Karpas-422 (cell line): Measurements from ENCODE around the gene KCNC4. TPM values are rescaled to one million over a fixed set of nuclear protein-coding genes. Genes with fewer than 3 reads are reported as not detected.

Source experiments
- DNase-seq: peaks from one replicate; pipeline ENCODE4 v3.0.0-alpha.2; 2015
- H2AFZ ChIP-seq: fragments of 200-600 bp; sonication (generic); 2 replicates; pipeline ENCODE4 v1.6.1; 2014; ENCODE audit warnings: antibody characterized with exemption, low read length, mixed read lengths
- H3K27ac ChIP-seq: fragments of 200-600 bp; sonication (generic); 2 replicates; pipeline ENCODE4 v1.5.1; 2014; ENCODE audit warnings: mild to moderate bottlenecking, low read length, moderate library complexity
- H3K27me3 ChIP-seq: fragments of 200-600 bp; sonication (generic); 2 replicates; pipeline ENCODE4 v1.6.1; 2014; ENCODE audit warnings: low read length, mixed read lengths
- H3K36me3 ChIP-seq: fragments of 200-600 bp; sonication (generic); 2 replicates; pipeline ENCODE4 v1.6.1; 2014; ENCODE audit warnings: low read length, mixed read lengths; ENCODE audit not compliant: insufficient read depth
- H3K4me1 ChIP-seq: fragments of 200-600 bp; sonication (generic); 2 replicates; pipeline ENCODE4 v1.6.1; 2014; ENCODE audit warnings: mild to moderate bottlenecking, low read length, mixed read lengths
- H3K4me2 ChIP-seq: fragments of 200-600 bp; sonication (generic); 2 replicates; pipeline ENCODE4 v1.6.1; 2014; ENCODE audit warnings: low read length, low read depth, mild to moderate bottlenecking; ENCODE audit not compliant: poor library complexity, severe bottlenecking
- H3K4me3 ChIP-seq: fragments of 200-600 bp; sonication (generic); 2 replicates; pipeline ENCODE4 v1.5.1; 2014; ENCODE audit warnings: mild to moderate bottlenecking, antibody characterized with exemption, low read length, mixed read lengths
- H3K79me2 ChIP-seq: fragments of 200-600 bp; sonication (generic); 2 replicates; pipeline ENCODE4 v1.6.1; 2014; ENCODE audit warnings: mild to moderate bottlenecking, low read length, mixed read lengths
- H3K9ac ChIP-seq: fragments of 200-600 bp; sonication (generic); 2 replicates; pipeline ENCODE4 v1.6.0; 2014; ENCODE audit warnings: low read length
- H3K9me2 ChIP-seq: fragments of 200-600 bp; sonication (generic), shearing (Covaris generic); replicated peaks from 2 replicates; pipeline ENCODE4 v1.6.0; 2014; ENCODE audit warnings: mild to moderate bottlenecking, low read length, moderate library complexity; ENCODE audit not compliant: insufficient read depth
- H3K9me3 ChIP-seq: fragments of 300-700, 200-600 bp; sonication (generic); 2 replicates; pipeline ENCODE4 v1.6.1; 2014; ENCODE audit warnings: low read length, mixed read lengths
- H4K20me1 ChIP-seq: fragments of 200-600 bp; sonication (generic); 2 replicates; pipeline ENCODE4 v1.6.1; 2014; ENCODE audit warnings: mild to moderate bottlenecking, antibody characterized with exemption, low read length, low read depth; ENCODE audit not compliant: insufficient read depth
- total RNA-seq: library from RNA; depleted of rRNA; stranded (reverse); fragments of >200 nt; shearing (Covaris generic); gene quantifications from 2 replicates; pipeline ENCODE4 v1.2.3, GENCODE V29; 2014; ENCODE audit warnings: low replicate concordance

KCNC4 gene
- total RNA-seq, 1 experiment from 2014 or later, result 1.6 TPM

DNA sequence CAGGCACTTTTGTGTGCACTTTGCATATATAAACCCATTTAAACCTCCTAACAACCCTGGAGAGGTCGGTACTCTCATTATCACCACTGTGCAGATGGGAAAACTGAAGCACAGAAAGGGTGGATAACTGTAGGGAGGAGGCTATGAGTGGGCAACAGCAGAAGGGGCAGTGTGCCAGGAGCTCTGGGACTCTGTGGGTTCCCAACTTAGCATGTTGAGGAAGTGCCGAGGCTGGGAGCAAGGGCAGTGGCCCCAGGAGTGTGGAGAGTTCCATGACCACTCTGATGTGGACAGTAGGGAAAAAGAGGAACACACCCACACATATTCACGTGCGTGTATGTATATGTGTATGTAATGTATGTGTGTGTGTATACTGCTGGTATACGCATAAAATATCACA is 25.7 kb upstream of the KCNC4 start:
- DNase-seq, result no peak
- H3K4me3 ChIP-seq, result no peak overlapping the region

DNA sequence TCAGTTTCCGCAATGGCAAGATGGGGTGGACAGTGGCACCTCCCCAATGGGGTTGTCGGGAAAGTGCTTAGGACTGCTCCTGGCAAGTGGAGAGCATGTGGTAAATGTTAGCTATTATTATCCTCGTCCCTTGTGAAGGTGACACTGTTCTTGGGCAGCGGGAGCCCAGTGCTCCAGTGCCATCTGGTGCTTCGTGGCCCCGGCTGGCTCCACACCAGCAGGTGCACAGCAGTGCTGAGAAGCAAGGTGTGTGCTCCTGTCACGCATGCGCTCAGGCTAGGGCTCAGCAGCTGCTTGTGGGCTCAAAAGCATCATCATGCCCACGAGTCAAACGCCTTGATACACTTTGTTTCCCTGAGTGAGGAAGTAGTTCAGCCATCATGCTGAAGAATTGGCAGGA is 24.9 kb upstream of the KCNC4 start:
- Histone ChIP-seq H3K79me2 (no peaks in the 10 kb centered on the region), H2AFZ (no peak overlapping the region), H3K27ac (no peak overlapping the region), H3K4me3 (no peak overlapping the region), H3K9ac (no peak overlapping the region), H3K4me2 (no peak overlapping the region), H3K9me3 (no peaks in the 10 kb centered on the region), H3K9me2 (no peaks in the 10 kb centered on the region), H3K36me3 (no peaks in the 10 kb centered on the region), H3K27me3 (no peaks in the 10 kb centered on the region), H4K20me1 (no peaks in the 10 kb centered on the region), H3K4me1 (no peaks in the 10 kb centered on the region; the same call in 1 of the 2 replicates)
- DNase-seq, result no peak

More for the DNA sequence above, 25.7 kb upstream of the KCNC4 start:
- no peak overlapping the region for H3K27ac ChIP-seq
- H3K79me2 ChIP-seq, result no peaks in the 10 kb centered on the region
- no peaks in the 10 kb centered on the region for H3K27me3 ChIP-seq
- no peak overlapping the region for H2AFZ ChIP-seq
- H3K9me3 ChIP-seq, result no peaks in the 10 kb centered on the region
- H3K4me1 ChIP-seq, result no peaks in the 10 kb centered on the region; the same call in 1 of the 2 replicates
- no peak overlapping the region for H3K9ac ChIP-seq
- H3K36me3 ChIP-seq, result no peaks in the 10 kb centered on the region
- no peaks in the 10 kb centered on the region for H3K9me2 ChIP-seq
- H3K4me2 ChIP-seq, result no peak overlapping the region
- H4K20me1 ChIP-seq, result no peaks in the 10 kb centered on the region

DNA sequence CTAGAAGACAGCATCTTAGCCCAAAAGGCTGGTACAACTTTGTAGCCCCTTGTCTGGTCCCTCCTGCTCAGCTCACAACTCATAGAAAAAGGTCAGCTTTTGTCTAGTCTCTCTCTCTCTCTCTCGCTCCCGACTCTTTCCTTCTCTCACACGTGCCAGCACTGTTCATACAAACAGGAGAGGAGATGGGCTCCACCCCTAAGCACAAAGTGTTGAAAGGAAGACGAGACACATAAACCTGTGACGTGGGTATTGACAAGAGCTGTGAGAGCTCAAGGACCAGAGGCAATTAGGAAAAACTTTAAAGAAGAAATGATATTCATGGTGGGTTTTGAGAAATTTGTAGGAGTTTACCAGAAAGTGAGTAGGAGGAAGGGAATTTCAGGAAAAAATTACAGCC is 23.6 kb upstream of the KCNC4 start:
- H3K4me3 ChIP-seq, result no peak overlapping the region
- no peaks in the 10 kb centered on the region for H3K9me2 ChIP-seq
- H3K9ac ChIP-seq, result no peak overlapping the region
- DNase-seq, result no peak
- H3K27ac ChIP-seq, result no peak overlapping the region
- H3K4me1 ChIP-seq, result no peaks in the 10 kb centered on the region; the same call in 1 of the 2 replicates
- H3K79me2 ChIP-seq, result no peaks in the 10 kb centered on the region
- H3K27me3 ChIP-seq, result no peaks in the 10 kb centered on the region
- H4K20me1 ChIP-seq, result no peaks in the 10 kb centered on the region
- no peak overlapping the region for H3K4me2 ChIP-seq
- no peaks in the 10 kb centered on the region for H3K9me3 ChIP-seq
- H2AFZ ChIP-seq, result no peak overlapping the region
- no peaks in the 10 kb centered on the region for H3K36me3 ChIP-seq

GRCh38 chr1:110187139-110187890 is 22.8 kb upstream of the KCNC4 start:
- Histone ChIP-seq H3K9ac (no peak overlapping the region), H3K79me2 (no peaks in the 10 kb centered on the region), H3K4me2 (no peak overlapping the region), H3K36me3 (no peaks in the 10 kb centered on the region), H2AFZ (no peak overlapping the region), H3K9me3 (no peaks in the 10 kb centered on the region), H4K20me1 (no peaks in the 10 kb centered on the region), H3K9me2 (no peaks in the 10 kb centered on the region), H3K27ac (no peak overlapping the region), H3K27me3 (no peaks in the 10 kb centered on the region), H3K4me3 (no peak overlapping the region), H3K4me1 (no peaks in the 10 kb centered on the region; the same call in 1 of the 2 replicates)
- DNase-seq, result no peak

- H3K79me2 ChIP-seq, result no peaks in the 10 kb centered on the region
- H3K9me2 ChIP-seq, result no peaks in the 10 kb centered on the region
- no peak overlapping the region for H3K4me2 ChIP-seq
- no peak for DNase-seq
- H3K4me1 ChIP-seq, result no peaks in the 10 kb centered on the region; the same call in 1 of the 2 replicates
- no peaks in the 10 kb centered on the region for H3K27me3 ChIP-seq
- H3K36me3 ChIP-seq, result no peaks in the 10 kb centered on the region
- no peak overlapping the region for H3K27ac ChIP-seq
- no peak overlapping the region for H3K4me3 ChIP-seq
- no peak overlapping the region for H3K9ac ChIP-seq
- no peak overlapping the region for H2AFZ ChIP-seq
- no peaks in the 10 kb centered on the region for H4K20me1 ChIP-seq
- no peaks in the 10 kb centered on the region for H3K9me3 ChIP-seq
Observed at GRCh38 chr1:110188035-110188618, 22.0 kb upstream of the KCNC4 start.

DNA sequence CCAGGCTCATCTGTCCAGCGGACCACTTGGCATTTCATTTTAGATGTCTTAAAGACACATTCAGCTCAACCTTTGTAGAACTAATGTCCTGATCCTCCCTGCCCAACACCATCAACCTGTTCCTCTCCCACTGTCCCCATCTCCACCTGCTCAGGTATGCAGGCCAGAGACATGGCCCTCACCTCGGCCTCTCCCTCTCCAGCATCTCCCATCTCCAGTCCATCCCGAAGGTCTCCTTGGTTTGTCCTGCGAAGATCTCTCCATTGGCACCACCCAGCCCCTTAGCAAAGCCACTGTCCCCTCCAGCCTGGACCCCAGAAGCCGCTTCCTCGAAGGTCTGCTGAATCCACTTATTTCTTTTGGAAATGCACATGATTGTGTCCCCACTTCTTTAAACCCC is 20.9 kb upstream of the KCNC4 start:
- no peak for DNase-seq
- H3K36me3 ChIP-seq, result no peaks in the 10 kb centered on the region

GRCh38 chr1:110190282-110190929 is 19.7 kb upstream of the KCNC4 start:
- no peak overlapping the region for H3K4me2 ChIP-seq
- H4K20me1 ChIP-seq, result no peaks in the 10 kb centered on the region

More for the DNA sequence above, 20.9 kb upstream of the KCNC4 start:
- H3K27me3 ChIP-seq, result no peaks in the 10 kb centered on the region
- no peak overlapping the region for H2AFZ ChIP-seq
- H3K9me3 ChIP-seq, result no peaks in the 10 kb centered on the region
- H3K4me1 ChIP-seq, result no peaks in the 10 kb centered on the region; the same call in 1 of the 2 replicates
- no peak overlapping the region for H3K9ac ChIP-seq
- no peak overlapping the region for H3K4me2 ChIP-seq
- no peak overlapping the region for H3K4me3 ChIP-seq
- H3K79me2 ChIP-seq, result no peaks in the 10 kb centered on the region
- no peaks in the 10 kb centered on the region for H3K9me2 ChIP-seq
- no peak overlapping the region for H3K27ac ChIP-seq
- no peaks in the 10 kb centered on the region for H4K20me1 ChIP-seq

DNA sequence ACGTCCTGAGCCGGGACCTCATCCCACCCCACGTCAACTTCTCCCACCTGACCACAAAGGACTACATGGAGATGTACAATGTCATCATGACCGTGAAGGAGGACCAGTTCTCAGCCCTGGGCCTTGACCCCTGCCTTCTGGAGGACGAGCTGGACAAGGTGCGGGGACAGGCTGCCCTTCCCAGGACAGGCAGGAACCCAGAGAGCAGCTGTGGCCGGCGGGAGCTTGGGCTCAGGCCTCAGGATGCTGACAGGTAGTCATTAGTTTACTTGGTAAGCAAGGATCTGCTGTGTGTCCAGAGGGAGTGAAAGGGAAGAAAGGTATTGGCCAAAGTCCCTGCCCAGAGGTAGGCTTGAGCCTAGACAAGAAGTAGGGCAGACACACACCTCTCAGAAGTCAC is 17.6 kb upstream of the KCNC4 start:
- Histone ChIP-seq H3K4me1 (no peaks in the 10 kb centered on the region), H3K36me3 (no peaks in the 10 kb centered on the region), H3K9me2 (no peaks in the 10 kb centered on the region), H3K4me2 (no peak overlapping the region), H3K79me2 (no peaks in the 10 kb centered on the region), H3K27me3 (no peaks in the 10 kb centered on the region), H3K9ac (no peak overlapping the region), H3K9me3 (no peaks in the 10 kb centered on the region), H3K4me3 (no peak overlapping the region), H2AFZ (no peak overlapping the region), H4K20me1 (no peaks in the 10 kb centered on the region; the same call in 1 of the 2 replicates), H3K27ac (no peak overlapping the region)
- DNase-seq, result no peak

More at GRCh38 chr1:110190282-110190929, 19.7 kb upstream of the KCNC4 start:
- DNase-seq, result no peak
- Histone ChIP-seq H3K9me2 (no peaks in the 10 kb centered on the region), H3K79me2 (no peaks in the 10 kb centered on the region), H3K4me3 (no peak overlapping the region), H3K36me3 (no peaks in the 10 kb centered on the region), H2AFZ (no peak overlapping the region), H3K27ac (no peak overlapping the region), H3K9me3 (no peaks in the 10 kb centered on the region), H3K27me3 (no peaks in the 10 kb centered on the region), H3K4me1 (no peaks in the 10 kb centered on the region), H3K9ac (no peak overlapping the region)
